Measurements from ENCODE around the gene VPS45.
"Not testable (repeated sequence)": the region's sequence is repeated elsewhere in the genome, so short reads cannot be mapped to it uniquely, and the experiment has no call there.

Gene VPS45

GRCh38 chr1:150132372-150132771 lies 64.8 kb downstream of the VPS45 start:
- DNase-seq (ENCODE audit: low read depth, low spot score): no peak

GRCh38 chr1:150134537-150134936 lies 67.0 kb downstream of the VPS45 start:
- no peak for DNase-seq (ENCODE audit: low read depth, low spot score)

- DNase-seq (ENCODE audit: low read depth, low spot score): not testable (repeated sequence)
Observed at GRCh38 chr1:150135400-150135799, 67.8 kb downstream of the VPS45 start.

GRCh38 chr1:150138044-150138443 lies 70.5 kb downstream of the VPS45 start:
- no peak for DNase-seq (ENCODE audit: low read depth, low spot score)

GRCh38 chr1:150141452-150141851 lies 73.9 kb downstream of the VPS45 start:
- no peak for DNase-seq (ENCODE audit: low read depth, low spot score)

GRCh38 chr1:150142083-150142482 lies 74.5 kb downstream of the VPS45 start:
- no peak for DNase-seq (ENCODE audit: low read depth, low spot score)

- DNase-seq (ENCODE audit: low read depth, low spot score): no peak
Observed at GRCh38 chr1:150144606-150145005, 77.0 kb downstream of the VPS45 start.

GRCh38 chr1:150146016-150146415 lies 78.4 kb downstream of the VPS45 start:
- not testable (repeated sequence) for DNase-seq (ENCODE audit: low read depth, low spot score)

GRCh38 chr1:150146849-150147542 lies 79.4 kb downstream of the VPS45 start:
- DNase-seq (ENCODE audit: low read depth, low spot score): no peak

- DNase-seq (ENCODE audit: low read depth, low spot score): no peak
Observed at GRCh38 chr1:150148837-150149270, 81.3 kb downstream of the VPS45 start.

GRCh38 chr1:150149271-150150132 lies 81.9 kb downstream of the VPS45 start, which contains the start of gene PLEKHO1:
Gene PLEKHO1 (plus strand): TSS chr1:150149916. CDS start chr1:150150258, 342 bp downstream.
- DNase-seq (ENCODE audit: low read depth, low spot score): peak; percentile 62

- no peak for DNase-seq (ENCODE audit: low read depth, low spot score)
Observed at GRCh38 chr1:150150133-150151021, 82.8 kb downstream of the VPS45 start.

- DNase-seq (ENCODE audit: low read depth, low spot score): peak; percentile 48
Observed at GRCh38 chr1:150151291-150152181, 84.0 kb downstream of the VPS45 start.

- DNase-seq (ENCODE audit: low read depth, low spot score): no peak
Observed at GRCh38 chr1:150152182-150152536, 84.6 kb downstream of the VPS45 start.

- DNase-seq (ENCODE audit: low read depth, low spot score): no peak
Observed at GRCh38 chr1:150152772-150153456, 85.3 kb downstream of the VPS45 start.

GRCh38 chr1:150154143-150154542 lies 86.6 kb downstream of the VPS45 start:
- DNase-seq (ENCODE audit: low read depth, low spot score): no peak

GRCh38 chr1:150155413-150156071 lies 88.0 kb downstream of the VPS45 start:
- no peak for DNase-seq (ENCODE audit: low read depth, low spot score)

GRCh38 chr1:150156868-150157603 lies 89.5 kb downstream of the VPS45 start:
- DNase-seq (ENCODE audit: low read depth, low spot score): no peak

GRCh38 chr1:150159550-150159949 lies 92.0 kb downstream of the VPS45 start:
- DNase-seq (ENCODE audit: low read depth, low spot score): no peak
